ENCODE results near the gene FAM9A. TPM values are rescaled to one million over a fixed set of nuclear protein-coding genes. Genes with fewer than 3 reads are reported as not detected.

The FAM9A gene
- polyA plus RNA-seq, 2 of the 4 experiments (the other 2 are of a cell fraction) = not detected

DNA sequence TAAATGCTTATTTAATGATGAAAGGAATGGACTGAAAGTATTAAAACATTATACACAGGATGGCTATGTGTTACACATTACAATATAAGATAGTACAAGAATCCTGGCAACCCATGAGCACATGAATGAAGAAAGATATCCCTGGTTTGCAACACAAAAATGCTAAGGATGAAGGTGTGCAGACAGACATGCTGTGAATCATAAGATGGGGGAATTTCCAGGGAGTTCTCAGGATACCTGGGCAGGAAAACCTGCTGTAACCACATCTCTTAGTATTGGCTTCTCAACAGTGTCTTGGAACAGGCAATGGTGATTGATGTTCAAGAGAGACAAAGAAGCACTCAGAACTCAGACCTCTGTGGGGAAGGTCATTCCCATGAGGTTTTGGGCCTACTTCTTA, 45.4 kb downstream of the FAM9A start:
- POLR2A ChIA-PET = no interaction called here
- H3K4me2 ChIP-seq = no peak overlapping the region
- CTCF ChIA-PET = no interaction called here
- H3K4me1 ChIP-seq = no peaks in the 10 kb centered on the region
- TF ChIP-seq, protein P1, sequence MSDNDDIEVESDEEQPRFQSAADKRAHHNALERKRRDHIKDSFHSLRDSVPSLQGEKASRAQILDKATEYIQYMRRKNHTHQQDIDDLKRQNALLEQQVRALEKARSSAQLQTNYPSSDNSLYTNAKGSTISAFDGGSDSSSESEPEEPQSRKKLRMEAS (IDR thresholded peaks at IDR 0.05) = no peak
- TF ChIP-seq RFX5 (IDR thresholded peaks at IDR 0.05) = no peak
- TF ChIP-seq POLR2AphosphoS2 (conservative IDR thresholded peaks at IDR 0.05; ENCODE audit: low read length) = no peak
- no peak for TF ChIP-seq POLR2A (IDR thresholded peaks at IDR 0.05; ENCODE audit: low read length)
- TF ChIP-seq, protein P2, sequence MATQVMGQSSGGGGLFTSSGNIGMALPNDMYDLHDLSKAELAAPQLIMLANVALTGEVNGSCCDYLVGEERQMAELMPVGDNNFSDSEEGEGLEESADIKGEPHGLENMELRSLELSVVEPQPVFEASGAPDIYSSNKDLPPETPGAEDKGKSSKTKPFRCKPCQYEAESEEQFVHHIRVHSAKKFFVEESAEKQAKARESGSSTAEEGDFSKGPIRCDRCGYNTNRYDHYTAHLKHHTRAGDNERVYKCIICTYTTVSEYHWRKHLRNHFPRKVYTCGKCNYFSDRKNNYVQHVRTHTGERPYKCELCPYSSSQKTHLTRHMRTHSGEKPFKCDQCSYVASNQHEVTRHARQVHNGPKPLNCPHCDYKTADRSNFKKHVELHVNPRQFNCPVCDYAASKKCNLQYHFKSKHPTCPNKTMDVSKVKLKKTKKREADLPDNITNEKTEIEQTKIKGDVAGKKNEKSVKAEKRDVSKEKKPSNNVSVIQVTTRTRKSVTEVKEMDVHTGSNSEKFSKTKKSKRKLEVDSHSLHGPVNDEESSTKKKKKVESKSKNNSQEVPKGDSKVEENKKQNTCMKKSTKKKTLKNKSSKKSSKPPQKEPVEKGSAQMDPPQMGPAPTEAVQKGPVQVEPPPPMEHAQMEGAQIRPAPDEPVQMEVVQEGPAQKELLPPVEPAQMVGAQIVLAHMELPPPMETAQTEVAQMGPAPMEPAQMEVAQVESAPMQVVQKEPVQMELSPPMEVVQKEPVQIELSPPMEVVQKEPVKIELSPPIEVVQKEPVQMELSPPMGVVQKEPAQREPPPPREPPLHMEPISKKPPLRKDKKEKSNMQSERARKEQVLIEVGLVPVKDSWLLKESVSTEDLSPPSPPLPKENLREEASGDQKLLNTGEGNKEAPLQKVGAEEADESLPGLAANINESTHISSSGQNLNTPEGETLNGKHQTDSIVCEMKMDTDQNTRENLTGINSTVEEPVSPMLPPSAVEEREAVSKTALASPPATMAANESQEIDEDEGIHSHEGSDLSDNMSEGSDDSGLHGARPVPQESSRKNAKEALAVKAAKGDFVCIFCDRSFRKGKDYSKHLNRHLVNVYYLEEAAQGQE (IDR thresholded peaks at IDR 0.05) = no peak
- TF ChIP-seq ZSCAN20 (CRISPR knock-in tag; IDR thresholded peaks at IDR 0.05) = no peak
- TF ChIP-seq, protein P3, sequence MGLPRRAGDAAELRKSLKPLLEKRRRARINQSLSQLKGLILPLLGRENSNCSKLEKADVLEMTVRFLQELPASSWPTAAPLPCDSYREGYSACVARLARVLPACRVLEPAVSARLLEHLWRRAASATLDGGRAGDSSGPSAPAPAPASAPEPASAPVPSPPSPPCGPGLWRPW (IDR thresholded peaks at IDR 0.05) = no peak
- no peak for TF ChIP-seq CBX8 (IDR thresholded peaks at IDR 0.05)
- TF ChIP-seq RARB (CRISPR knock-in tag; IDR thresholded peaks at IDR 0.05) = no peak
- TF ChIP-seq GATA3 (IDR thresholded peaks at IDR 0.05; ENCODE audit: borderline replicate concordance) = no peak
- TF ChIP-seq KDM1A (IDR thresholded peaks at IDR 0.05; ENCODE audit: low read depth) = no peak
- TF ChIP-seq SREBF2 (IDR thresholded peaks at IDR 0.05) = no peak
- no peak overlapping the region for H3K4me3 ChIP-seq
- H3K9me3 ChIP-seq = no peaks in the 10 kb centered on the region
- no peak for DNase-seq (ENCODE audit: low read depth in 1 of 2, low spot score in 1 of 2)
- FAIRE-seq = no peak
- no peak for ATAC-seq
- H3K27ac ChIP-seq = no peak overlapping the region

DNA sequence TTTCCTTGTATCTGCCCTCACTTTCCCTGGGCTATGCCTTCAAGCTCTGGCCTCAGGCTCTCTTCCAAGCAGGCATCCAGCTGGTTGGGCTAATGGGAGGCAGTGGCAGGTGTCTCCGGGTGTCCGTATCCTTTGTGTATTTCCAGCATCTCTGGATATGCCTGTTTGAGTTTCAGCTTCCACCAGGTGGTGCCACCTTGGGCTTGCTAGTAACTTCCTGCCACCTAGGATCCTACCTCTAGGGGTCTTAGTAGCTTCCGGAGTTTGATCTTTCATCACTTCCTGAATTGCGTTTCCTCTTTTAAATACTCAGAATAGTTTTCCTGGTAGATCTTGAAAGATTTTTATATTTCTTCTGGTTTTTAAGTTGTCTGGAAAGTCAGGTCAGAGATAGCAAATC, 46.1 kb downstream of the FAM9A start:
- ATAC-seq = no peak
- CTCF ChIA-PET = interaction anchor here (1.0 to 1.4 kb wide), 3 partner anchors 12 to 42 kb away, joined by 3 to 4 read pairs (median 3); no protein-coding TSS in a partner anchor

More for the DNA sequence above, 46.1 kb downstream of the FAM9A start:
- Histone ChIP-seq H3K4me2 (no peak overlapping the region), H3K27ac (no peak overlapping the region), H3K9me3 (no peaks in the 10 kb centered on the region), H3K4me1 (no peaks in the 10 kb centered on the region), H3K4me3 (no peak overlapping the region)
- TF ChIP-seq, protein P4, sequence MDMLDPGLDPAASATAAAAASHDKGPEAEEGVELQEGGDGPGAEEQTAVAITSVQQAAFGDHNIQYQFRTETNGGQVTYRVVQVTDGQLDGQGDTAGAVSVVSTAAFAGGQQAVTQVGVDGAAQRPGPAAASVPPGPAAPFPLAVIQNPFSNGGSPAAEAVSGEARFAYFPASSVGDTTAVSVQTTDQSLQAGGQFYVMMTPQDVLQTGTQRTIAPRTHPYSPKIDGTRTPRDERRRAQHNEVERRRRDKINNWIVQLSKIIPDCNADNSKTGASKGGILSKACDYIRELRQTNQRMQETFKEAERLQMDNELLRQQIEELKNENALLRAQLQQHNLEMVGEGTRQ (IDR thresholded peaks at IDR 0.05) = no peak
- no peak for TF ChIP-seq MAZ (IDR thresholded peaks at IDR 0.05; ENCODE audit: borderline replicate concordance, low read depth, low read length)
- TF ChIP-seq, protein P5, sequence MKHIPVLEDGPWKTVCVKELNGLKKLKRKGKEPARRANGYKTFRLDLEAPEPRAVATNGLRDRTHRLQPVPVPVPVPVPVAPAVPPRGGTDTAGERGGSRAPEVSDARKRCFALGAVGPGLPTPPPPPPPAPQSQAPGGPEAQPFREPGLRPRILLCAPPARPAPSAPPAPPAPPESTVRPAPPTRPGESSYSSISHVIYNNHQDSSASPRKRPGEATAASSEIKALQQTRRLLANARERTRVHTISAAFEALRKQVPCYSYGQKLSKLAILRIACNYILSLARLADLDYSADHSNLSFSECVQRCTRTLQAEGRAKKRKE (CRISPR knock-in tag; IDR thresholded peaks at IDR 0.05; ENCODE audit: low read depth) = no peak
- TF ChIP-seq RARB (CRISPR knock-in tag; IDR thresholded peaks at IDR 0.05) = no peak
- TF ChIP-seq HDAC2 (IDR thresholded peaks at IDR 0.05) = no peak
- no peak for TF ChIP-seq FOXS1 (CRISPR knock-in tag; IDR thresholded peaks at IDR 0.05)
- no peak for TF ChIP-seq MAFK (IDR thresholded peaks at IDR 0.05; ENCODE audit: partially characterized antibody)
- no peak for TF ChIP-seq GATA3 (IDR thresholded peaks at IDR 0.05; ENCODE audit: borderline replicate concordance)
- TF ChIP-seq, protein P6, sequence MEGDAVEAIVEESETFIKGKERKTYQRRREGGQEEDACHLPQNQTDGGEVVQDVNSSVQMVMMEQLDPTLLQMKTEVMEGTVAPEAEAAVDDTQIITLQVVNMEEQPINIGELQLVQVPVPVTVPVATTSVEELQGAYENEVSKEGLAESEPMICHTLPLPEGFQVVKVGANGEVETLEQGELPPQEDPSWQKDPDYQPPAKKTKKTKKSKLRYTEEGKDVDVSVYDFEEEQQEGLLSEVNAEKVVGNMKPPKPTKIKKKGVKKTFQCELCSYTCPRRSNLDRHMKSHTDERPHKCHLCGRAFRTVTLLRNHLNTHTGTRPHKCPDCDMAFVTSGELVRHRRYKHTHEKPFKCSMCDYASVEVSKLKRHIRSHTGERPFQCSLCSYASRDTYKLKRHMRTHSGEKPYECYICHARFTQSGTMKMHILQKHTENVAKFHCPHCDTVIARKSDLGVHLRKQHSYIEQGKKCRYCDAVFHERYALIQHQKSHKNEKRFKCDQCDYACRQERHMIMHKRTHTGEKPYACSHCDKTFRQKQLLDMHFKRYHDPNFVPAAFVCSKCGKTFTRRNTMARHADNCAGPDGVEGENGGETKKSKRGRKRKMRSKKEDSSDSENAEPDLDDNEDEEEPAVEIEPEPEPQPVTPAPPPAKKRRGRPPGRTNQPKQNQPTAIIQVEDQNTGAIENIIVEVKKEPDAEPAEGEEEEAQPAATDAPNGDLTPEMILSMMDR (IDR thresholded peaks at IDR 0.05) = no peak
- TF ChIP-seq CHD4 (IDR thresholded peaks at IDR 0.05; ENCODE audit: borderline replicate concordance) = no peak
- TF ChIP-seq POLR2AphosphoS2 (conservative IDR thresholded peaks at IDR 0.05; ENCODE audit: low read length) = no peak
- TF ChIP-seq, protein P2 (IDR thresholded peaks at IDR 0.05) = no peak
- TF ChIP-seq JUNB (IDR thresholded peaks at IDR 0.05) = no peak
- WGBS (ENCODE audit: missing lambda C conversion rate) = 27% methylated on average over 4 of the region's 4 CpGs
- no peak for FAIRE-seq
- peak in 1 of 2 experiments; percentile 33 for DNase-seq (ENCODE audit: low read depth in 1 of 2, low spot score in 1 of 2)
- POLR2A ChIA-PET = no interaction called here

Data from A549 (cell line).